Osteocyte (in vitro differentiated cells): Measurements from ENCODE around the gene NBDY. TPM values are rescaled to one million over a fixed set of nuclear protein-coding genes. Genes with fewer than 3 reads are reported as not detected.
"Not testable (repeated sequence)": the region's sequence is repeated elsewhere in the genome, so short reads cannot be mapped to it uniquely, and the experiment has no call there.

Experiments used
- DNase-seq: peaks from one replicate; pipeline ENCODE4 v3.0.0; 2021; ENCODE audit warnings: mixed read lengths; ENCODE audit not compliant: unreplicated experiment; ENCODE audit errors: extremely low spot score
- H3K27ac Mint-ChIP-seq: one replicate; pipeline ENCODE4 v1.8.0; 2021; ENCODE audit warnings: mild to moderate bottlenecking, mixed read lengths; ENCODE audit not compliant: unreplicated experiment
- H3K27me3 Mint-ChIP-seq: one replicate; pipeline ENCODE4 v1.8.0; 2021; ENCODE audit warnings: mixed read lengths; ENCODE audit not compliant: unreplicated experiment
- H3K36me3 Mint-ChIP-seq: one replicate; pipeline ENCODE4 v1.8.0; 2021; ENCODE audit warnings: mixed read lengths; ENCODE audit not compliant: unreplicated experiment
- H3K4me1 Mint-ChIP-seq: one replicate; pipeline ENCODE4 v1.8.0; 2021; ENCODE audit warnings: mixed read lengths; ENCODE audit not compliant: unreplicated experiment
- H3K4me3 Mint-ChIP-seq: one replicate; pipeline ENCODE4 v1.8.0; 2021; ENCODE audit warnings: mild to moderate bottlenecking, moderate library complexity, mixed read lengths; ENCODE audit not compliant: unreplicated experiment
- H3K9me3 Mint-ChIP-seq: one replicate; pipeline ENCODE4 v1.8.0; 2021; ENCODE audit warnings: mixed read lengths; ENCODE audit not compliant: unreplicated experiment
- total RNA-seq: library from RNA; stranded (reverse); gene quantifications from 2 replicates; pipeline ENCODE4 v1.2.1, GENCODE V29; 2021
- TF ChIP-seq, protein P1 (sequence below): fragments of 200-600 bp; sonication (generic); IDR thresholded peaks from 2 replicates; pipeline ENCODE4 v1.5.0; 2021; ENCODE audit warnings: antibody characterized with exemption, mild to moderate bottlenecking, moderate library complexity

The NBDY gene
- total RNA-seq, 1 donor from 2014 or later = 61.1 TPM

DNA sequence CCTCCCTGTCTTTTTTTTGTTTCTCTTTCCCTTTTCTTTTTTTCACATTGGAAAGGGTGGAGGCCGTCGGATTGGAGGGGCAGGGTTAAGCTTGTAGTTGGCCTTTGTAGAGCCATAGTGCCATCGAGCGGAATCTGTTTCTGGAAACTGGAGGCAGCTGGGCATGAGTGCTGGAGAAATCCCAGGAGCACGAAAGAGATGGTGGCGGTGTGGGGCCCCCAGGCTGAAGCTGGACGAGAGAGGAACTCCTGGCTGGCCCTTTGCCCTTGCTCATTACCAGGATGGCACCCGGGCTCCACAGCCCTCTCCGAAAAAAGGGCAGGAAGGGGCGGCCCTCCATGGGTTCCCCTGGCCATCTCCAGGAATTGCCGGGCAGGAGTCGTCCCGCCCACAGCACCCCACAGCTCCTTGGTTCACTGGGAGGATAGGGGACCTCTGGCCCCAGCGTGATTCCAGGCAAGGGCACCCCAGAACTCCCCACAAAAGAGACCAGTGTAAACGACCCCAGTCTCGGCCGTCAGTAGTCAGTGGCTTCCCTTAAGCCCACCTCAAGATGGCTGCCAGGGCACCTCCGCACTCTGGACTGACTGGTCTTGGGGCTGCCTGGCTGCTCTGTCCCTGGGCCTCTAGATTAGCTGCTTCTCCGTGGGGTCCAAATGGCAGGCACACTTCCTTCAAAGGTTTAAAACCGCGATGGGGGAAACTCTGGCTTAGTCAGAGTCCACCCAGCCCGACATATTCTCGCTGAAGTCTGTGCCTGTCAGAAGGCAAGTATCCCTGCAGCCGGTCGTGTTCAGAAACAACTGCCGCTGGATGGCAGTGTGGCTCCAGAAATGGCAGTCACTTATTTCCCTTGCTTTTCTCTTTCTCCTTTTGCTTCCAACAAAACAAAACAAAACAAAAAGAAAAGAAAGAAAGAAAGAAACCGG is 74.1 kb downstream of the NBDY start:
- no peak overlapping the region for H3K4me3 Mint-ChIP-seq
- peaks cover 4% of the 10 kb centered on the region for H3K36me3 Mint-ChIP-seq
- no peaks in the 10 kb centered on the region for H3K4me1 Mint-ChIP-seq
- H3K9me3 Mint-ChIP-seq = peaks cover 7% of the 10 kb centered on the region
- DNase-seq = peak; percentile 81
- TF ChIP-seq, protein P1, sequence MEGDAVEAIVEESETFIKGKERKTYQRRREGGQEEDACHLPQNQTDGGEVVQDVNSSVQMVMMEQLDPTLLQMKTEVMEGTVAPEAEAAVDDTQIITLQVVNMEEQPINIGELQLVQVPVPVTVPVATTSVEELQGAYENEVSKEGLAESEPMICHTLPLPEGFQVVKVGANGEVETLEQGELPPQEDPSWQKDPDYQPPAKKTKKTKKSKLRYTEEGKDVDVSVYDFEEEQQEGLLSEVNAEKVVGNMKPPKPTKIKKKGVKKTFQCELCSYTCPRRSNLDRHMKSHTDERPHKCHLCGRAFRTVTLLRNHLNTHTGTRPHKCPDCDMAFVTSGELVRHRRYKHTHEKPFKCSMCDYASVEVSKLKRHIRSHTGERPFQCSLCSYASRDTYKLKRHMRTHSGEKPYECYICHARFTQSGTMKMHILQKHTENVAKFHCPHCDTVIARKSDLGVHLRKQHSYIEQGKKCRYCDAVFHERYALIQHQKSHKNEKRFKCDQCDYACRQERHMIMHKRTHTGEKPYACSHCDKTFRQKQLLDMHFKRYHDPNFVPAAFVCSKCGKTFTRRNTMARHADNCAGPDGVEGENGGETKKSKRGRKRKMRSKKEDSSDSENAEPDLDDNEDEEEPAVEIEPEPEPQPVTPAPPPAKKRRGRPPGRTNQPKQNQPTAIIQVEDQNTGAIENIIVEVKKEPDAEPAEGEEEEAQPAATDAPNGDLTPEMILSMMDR = peak; percentile 50
- no peak overlapping the region for H3K27ac Mint-ChIP-seq
- H3K27me3 Mint-ChIP-seq = no peaks in the 10 kb centered on the region

DNA sequence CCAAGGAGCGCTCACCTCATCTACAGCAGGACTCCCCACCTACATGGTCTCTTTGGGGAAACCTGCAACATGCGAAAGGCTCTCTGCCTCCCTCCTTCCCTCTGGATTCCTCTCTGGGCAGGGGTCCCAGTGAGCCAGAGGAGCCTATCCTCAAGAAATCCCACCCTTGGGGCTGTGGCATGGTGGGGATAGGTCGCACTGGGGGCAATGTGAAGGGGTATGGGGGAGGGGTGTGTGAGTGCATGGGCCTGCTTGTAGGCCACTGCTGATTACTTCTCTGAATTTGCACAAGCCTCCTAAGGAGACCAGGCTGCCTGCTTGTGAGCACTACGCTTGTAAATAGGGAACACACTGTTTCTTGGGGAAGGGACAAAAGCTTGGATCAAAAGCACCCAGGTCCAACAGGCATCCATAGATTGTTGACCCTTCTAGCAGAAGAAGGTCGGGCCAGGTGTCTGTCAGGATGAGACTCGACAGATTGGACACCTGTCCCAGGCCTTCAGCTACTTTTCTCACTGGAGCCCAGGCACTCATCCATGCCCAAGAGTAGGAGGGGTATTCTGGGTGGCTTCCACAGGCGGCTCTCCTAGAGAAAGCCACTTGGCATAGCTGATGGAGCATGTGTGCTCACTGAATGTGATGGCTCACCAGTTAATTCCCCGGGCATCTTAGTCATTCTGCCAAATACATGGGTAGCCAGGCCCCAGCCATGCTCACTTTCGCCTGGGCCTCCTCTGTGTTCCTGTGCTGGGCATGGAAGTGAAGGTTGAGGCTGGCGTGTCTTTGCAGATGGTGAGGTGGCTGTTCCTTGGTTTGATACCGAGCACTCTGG is 75.0 kb downstream of the NBDY start:
- TF ChIP-seq, protein P1 = no peak
- Mint-ChIP-seq H3K27ac (no peak overlapping the region), H3K36me3 (peaks cover 4% of the 10 kb centered on the region), H3K9me3 (peaks cover 11% of the 10 kb centered on the region), H3K4me3 (no peak overlapping the region), H3K27me3 (no peaks in the 10 kb centered on the region), H3K4me1 (no peaks in the 10 kb centered on the region)
- no peak for DNase-seq

DNA sequence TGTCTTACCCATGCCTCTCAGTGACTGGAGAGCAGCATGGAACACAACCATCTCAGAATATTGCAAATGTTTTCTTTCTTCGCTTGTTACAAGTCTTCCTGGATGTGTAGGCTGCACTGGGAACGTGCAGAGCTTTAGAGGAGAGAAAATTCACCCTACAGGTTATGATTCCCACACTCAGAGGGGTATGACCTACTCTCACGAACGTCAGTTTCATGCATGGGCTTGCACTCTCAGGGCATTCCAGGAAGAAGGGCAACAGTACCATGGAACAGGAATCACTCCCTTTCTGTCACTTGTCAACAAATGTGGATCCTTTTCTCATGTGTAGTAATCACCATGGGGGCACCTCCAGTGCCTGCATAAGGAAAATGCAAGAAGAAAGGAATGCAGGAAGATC is 75.8 kb downstream of the NBDY start:
- H3K4me3 Mint-ChIP-seq = no peak overlapping the region
- H3K27me3 Mint-ChIP-seq = no peaks in the 10 kb centered on the region
- peaks cover 4% of the 10 kb centered on the region for H3K36me3 Mint-ChIP-seq
- peaks cover 17% of the 10 kb centered on the region for H3K9me3 Mint-ChIP-seq
- TF ChIP-seq, protein P1 = no peak
- H3K27ac Mint-ChIP-seq = no peak overlapping the region
- no peak for DNase-seq
- H3K4me1 Mint-ChIP-seq = no peaks in the 10 kb centered on the region

DNA sequence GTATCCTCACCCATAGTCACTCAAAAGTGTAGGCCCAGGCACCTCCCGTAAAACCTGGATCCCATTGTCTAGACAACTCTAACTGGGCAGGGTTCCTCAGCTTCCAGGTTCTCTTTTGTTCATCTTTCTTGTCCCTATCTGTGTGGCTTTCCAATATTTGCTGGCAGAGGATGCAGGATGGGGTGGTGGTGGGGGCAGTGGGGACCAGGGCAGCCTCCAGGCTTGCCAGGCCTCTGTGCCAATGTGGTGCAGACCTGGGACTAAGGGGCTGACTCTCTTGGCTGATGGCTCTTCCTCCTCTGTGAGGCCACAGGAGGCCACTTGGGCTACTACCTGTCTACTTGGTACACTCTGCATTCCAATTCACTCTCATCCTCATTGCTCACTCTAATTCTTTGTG is 76.4 kb downstream of the NBDY start:
- no peak overlapping the region for H3K4me3 Mint-ChIP-seq
- H3K4me1 Mint-ChIP-seq = no peaks in the 10 kb centered on the region
- no peak overlapping the region for H3K27ac Mint-ChIP-seq
- peaks cover 14% of the 10 kb centered on the region for H3K9me3 Mint-ChIP-seq
- H3K36me3 Mint-ChIP-seq = peaks cover 4% of the 10 kb centered on the region
- TF ChIP-seq, protein P1 = no peak
- no peak for DNase-seq
- no peaks in the 10 kb centered on the region for H3K27me3 Mint-ChIP-seq

DNA sequence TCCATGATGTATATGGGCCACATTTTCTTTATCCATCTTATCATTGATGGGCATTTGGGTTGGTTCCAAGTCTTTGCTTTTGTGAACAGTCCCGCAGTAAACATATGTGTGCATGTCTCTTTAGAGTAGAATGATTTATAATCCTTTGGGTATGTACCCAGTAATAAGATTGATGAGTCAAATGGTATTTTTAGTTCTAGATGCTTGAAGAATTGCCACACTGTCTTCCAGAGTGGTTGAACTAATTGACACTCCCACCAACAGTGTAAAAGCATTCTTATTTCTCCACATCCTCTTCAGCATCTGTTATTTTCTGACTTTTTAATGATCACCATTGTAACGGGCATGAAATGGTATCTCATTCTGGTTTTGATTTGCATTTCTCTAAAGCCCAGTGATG is 77.1 kb downstream of the NBDY start:
- H3K4me1 Mint-ChIP-seq, H3K4me3 Mint-ChIP-seq: not testable (repeated sequence)
- peaks cover 10% of the 10 kb centered on the region for H3K9me3 Mint-ChIP-seq

More for the DNA sequence above, 77.1 kb downstream of the NBDY start:
- not testable (repeated sequence) for H3K36me3 Mint-ChIP-seq, H3K27me3 Mint-ChIP-seq, H3K27ac Mint-ChIP-seq, DNase-seq
